HEK293 (cell line): ENCODE data around the gene SSTR5.

Source experiments
- GLIS1 ChIP-seq: fragments of 450-650 bp; formaldehyde crosslinking; IDR thresholded peaks from 2 replicates; pipeline ENCODE4 v1.5.1; 2016; ENCODE audit warnings: missing biosample characterization, missing genetic modification characterization
- KLF7 ChIP-seq: fragments of 450-650 bp; formaldehyde crosslinking; IDR thresholded peaks from 2 replicates; pipeline ENCODE4 v1.5.1; 2016; ENCODE audit warnings: missing biosample characterization, missing genetic modification characterization, borderline replicate concordance
- MZF1 ChIP-seq: fragments of 450-650 bp; formaldehyde crosslinking; IDR thresholded peaks from 2 replicates; pipeline ENCODE4 v1.5.1; 2017; ENCODE audit warnings: missing biosample characterization, missing genetic modification characterization, borderline replicate concordance
- REPIN1 ChIP-seq: fragments of 450-650 bp; formaldehyde crosslinking; IDR thresholded peaks from 2 replicates; pipeline ENCODE4 v1.5.1; 2017; ENCODE audit warnings: missing biosample characterization, missing genetic modification characterization, low read depth
- SP3 ChIP-seq: fragments of 450-650 bp; formaldehyde crosslinking; IDR thresholded peaks from 2 replicates; pipeline ENCODE4 v1.5.1; 2016; ENCODE audit warnings: missing biosample characterization, missing genetic modification characterization
- SP7 ChIP-seq: fragments of 450-650 bp; formaldehyde crosslinking; IDR thresholded peaks from 2 replicates; pipeline ENCODE4 v1.5.1; 2016; ENCODE audit warnings: missing biosample characterization, missing genetic modification characterization
- TCF7L2 ChIP-seq: IDR thresholded peaks from 2 replicates; pipeline ENCODE4 v1.6.1; 2011; ENCODE audit warnings: low read depth, mild to moderate bottlenecking, inconsistent platforms, low read length, moderate library complexity, borderline replicate concordance
- YY2 ChIP-seq: fragments of 450-650 bp; formaldehyde crosslinking; IDR thresholded peaks from 2 replicates; pipeline ENCODE4 v1.5.1; 2016; ENCODE audit warnings: missing biosample characterization, missing genetic modification characterization
- ZBTB17 ChIP-seq: fragments of 450-650 bp; formaldehyde crosslinking; IDR thresholded peaks from 2 replicates; pipeline ENCODE4 v1.5.1; 2016; ENCODE audit warnings: missing biosample characterization, missing genetic modification characterization
- ZBTB7A ChIP-seq: fragments of 450-650 bp; formaldehyde crosslinking; IDR thresholded peaks from 2 replicates; pipeline ENCODE4 v1.5.1; 2016; ENCODE audit warnings: low read depth, missing biosample characterization, missing genetic modification characterization
- ZFP69B ChIP-seq: fragments of 450-650 bp; formaldehyde crosslinking; IDR thresholded peaks from 2 replicates; pipeline ENCODE4 v1.5.1; 2016; ENCODE audit warnings: missing biosample characterization, missing genetic modification characterization
- ZNF121 ChIP-seq: fragments of 450-650 bp; formaldehyde crosslinking; IDR thresholded peaks from 2 replicates; pipeline ENCODE4 v1.5.1; 2016; ENCODE audit warnings: missing biosample characterization, missing genetic modification characterization
- ZNF184 ChIP-seq: fragments of 450-650 bp; IDR thresholded peaks from 2 replicates; pipeline ENCODE4 v1.5.1; 2018; ENCODE audit warnings: missing biosample characterization, mild to moderate bottlenecking, missing genetic modification characterization
- ZNF202 ChIP-seq: fragments of 450-650 bp; formaldehyde crosslinking; IDR thresholded peaks from 2 replicates; pipeline ENCODE4 v1.5.1; 2016; ENCODE audit warnings: missing biosample characterization, missing genetic modification characterization, borderline replicate concordance
- ZNF248 ChIP-seq: fragments of 450-650 bp; formaldehyde crosslinking; IDR thresholded peaks from 2 replicates; pipeline ENCODE4 v1.5.1; 2017; ENCODE audit warnings: missing biosample characterization, missing genetic modification characterization
- ZNF324 ChIP-seq: fragments of 450-650 bp; formaldehyde crosslinking; IDR thresholded peaks from 2 replicates; pipeline ENCODE4 v1.5.1; 2016; ENCODE audit warnings: missing biosample characterization, missing genetic modification characterization
- ZNF335 ChIP-seq: fragments of 450-650 bp; formaldehyde crosslinking; conservative IDR thresholded peaks from 2 replicates; pipeline ENCODE4 v1.5.1; 2016; ENCODE audit warnings: missing biosample characterization, missing genetic modification characterization
- ZNF416 ChIP-seq: fragments of 450-650 bp; formaldehyde crosslinking; IDR thresholded peaks from 2 replicates; pipeline ENCODE4 v1.5.1; 2016; ENCODE audit warnings: missing biosample characterization, missing genetic modification characterization
- ZNF473 ChIP-seq: fragments of 450-650 bp; formaldehyde crosslinking; IDR thresholded peaks from 2 replicates; pipeline ENCODE4 v1.5.1; 2017; ENCODE audit warnings: missing biosample characterization, missing genetic modification characterization
- ZNF510 ChIP-seq: fragments of 450-650 bp; formaldehyde crosslinking; IDR thresholded peaks from 2 replicates; pipeline ENCODE4 v1.5.1; 2018; ENCODE audit warnings: mild to moderate bottlenecking, missing genetic modification characterization, missing biosample characterization; ENCODE audit not compliant: insufficient replicate concordance
- ZNF596 ChIP-seq: fragments of 450-650 bp; IDR thresholded peaks from 2 replicates; pipeline ENCODE4 v1.5.0; 2018; ENCODE audit warnings: missing biosample characterization, mild to moderate bottlenecking, missing genetic modification characterization, moderate library complexity
- ZNF654 ChIP-seq: fragments of 450-650 bp; formaldehyde crosslinking; IDR thresholded peaks from 2 replicates; pipeline ENCODE4 v1.5.1; 2016; ENCODE audit warnings: low read depth, missing biosample characterization, missing genetic modification characterization
- ZNF670 ChIP-seq: fragments of 450-650 bp; formaldehyde crosslinking; IDR thresholded peaks from 2 replicates; pipeline ENCODE4 v1.5.1; 2016; ENCODE audit warnings: missing biosample characterization, missing genetic modification characterization, low read depth
- ZNF677 ChIP-seq: fragments of 450-650 bp; IDR thresholded peaks from 2 replicates; pipeline ENCODE4 v1.5.0; 2018; ENCODE audit warnings: missing biosample characterization, mild to moderate bottlenecking, missing genetic modification characterization, moderate library complexity
- ZNF791 ChIP-seq: fragments of 450-650 bp; formaldehyde crosslinking; IDR thresholded peaks from 2 replicates; pipeline ENCODE4 v1.5.1; 2016; ENCODE audit warnings: missing biosample characterization, missing genetic modification characterization
- TF ChIP-seq, protein P1 (sequence below): fragments of 450-650 bp; formaldehyde crosslinking; IDR thresholded peaks from 2 replicates; pipeline ENCODE4 v1.5.1; 2016; ENCODE audit warnings: missing biosample characterization, missing genetic modification characterization
- TF ChIP-seq, protein P2 (sequence below): fragments of 450-650 bp; formaldehyde crosslinking; IDR thresholded peaks from 2 replicates; pipeline ENCODE4 v1.5.1; 2016; ENCODE audit warnings: missing biosample characterization, missing genetic modification characterization
- TF ChIP-seq, protein P3 (sequence below): fragments of 450-650 bp; formaldehyde crosslinking; IDR thresholded peaks from 2 replicates; pipeline ENCODE4 v1.5.1; 2016; ENCODE audit warnings: missing biosample characterization, missing genetic modification characterization
- TF ChIP-seq, protein P4 (sequence below): fragments of 450-650 bp; formaldehyde crosslinking; IDR thresholded peaks from 2 replicates; pipeline ENCODE4 v1.5.1; 2016; ENCODE audit warnings: missing biosample characterization, missing genetic modification characterization, low read depth
- TF ChIP-seq, protein P5 (sequence below): sonication (generic); formaldehyde crosslinking; IDR thresholded peaks from 2 replicates; pipeline ENCODE4 v1.8.1; 2022; ENCODE audit warnings: mild to moderate bottlenecking, moderate library complexity, missing genetic modification reagents

SSTR5 gene

DNA sequence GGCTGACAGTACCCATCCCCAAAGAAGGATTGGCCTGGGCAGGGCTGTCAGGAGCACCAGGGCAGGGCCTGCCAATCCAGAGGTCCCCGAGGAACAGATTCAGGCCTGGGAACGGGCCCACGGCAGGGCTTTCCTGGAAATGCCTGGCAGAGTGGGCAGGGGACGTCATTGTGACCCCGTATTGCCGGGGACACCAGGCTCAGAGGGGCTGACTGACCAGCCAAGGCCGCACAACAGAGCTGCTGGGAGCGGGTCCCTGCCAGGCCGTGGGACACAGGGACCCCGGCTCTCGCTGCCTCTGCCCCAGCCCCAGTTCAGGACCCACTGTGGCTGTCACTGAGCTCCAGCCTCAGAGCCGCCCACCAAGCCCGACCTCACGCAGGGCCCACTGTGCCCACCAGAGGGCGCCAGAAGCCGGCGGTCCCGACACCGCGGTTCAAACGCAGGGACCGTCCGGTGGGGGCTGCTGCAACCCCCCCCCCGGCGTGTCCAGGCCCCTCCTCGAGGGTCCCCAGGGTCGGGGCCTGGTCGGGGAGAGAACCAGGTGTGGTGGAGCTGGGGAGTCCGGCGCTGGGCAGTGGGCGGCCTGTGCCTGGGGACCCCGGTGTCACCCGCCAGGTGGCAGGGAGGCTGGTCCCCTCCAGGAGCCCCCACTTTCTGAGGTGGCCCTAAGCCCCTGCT is 15.2 kb upstream of the SSTR5 start (continued):
- TF ChIP-seq, protein P1, sequence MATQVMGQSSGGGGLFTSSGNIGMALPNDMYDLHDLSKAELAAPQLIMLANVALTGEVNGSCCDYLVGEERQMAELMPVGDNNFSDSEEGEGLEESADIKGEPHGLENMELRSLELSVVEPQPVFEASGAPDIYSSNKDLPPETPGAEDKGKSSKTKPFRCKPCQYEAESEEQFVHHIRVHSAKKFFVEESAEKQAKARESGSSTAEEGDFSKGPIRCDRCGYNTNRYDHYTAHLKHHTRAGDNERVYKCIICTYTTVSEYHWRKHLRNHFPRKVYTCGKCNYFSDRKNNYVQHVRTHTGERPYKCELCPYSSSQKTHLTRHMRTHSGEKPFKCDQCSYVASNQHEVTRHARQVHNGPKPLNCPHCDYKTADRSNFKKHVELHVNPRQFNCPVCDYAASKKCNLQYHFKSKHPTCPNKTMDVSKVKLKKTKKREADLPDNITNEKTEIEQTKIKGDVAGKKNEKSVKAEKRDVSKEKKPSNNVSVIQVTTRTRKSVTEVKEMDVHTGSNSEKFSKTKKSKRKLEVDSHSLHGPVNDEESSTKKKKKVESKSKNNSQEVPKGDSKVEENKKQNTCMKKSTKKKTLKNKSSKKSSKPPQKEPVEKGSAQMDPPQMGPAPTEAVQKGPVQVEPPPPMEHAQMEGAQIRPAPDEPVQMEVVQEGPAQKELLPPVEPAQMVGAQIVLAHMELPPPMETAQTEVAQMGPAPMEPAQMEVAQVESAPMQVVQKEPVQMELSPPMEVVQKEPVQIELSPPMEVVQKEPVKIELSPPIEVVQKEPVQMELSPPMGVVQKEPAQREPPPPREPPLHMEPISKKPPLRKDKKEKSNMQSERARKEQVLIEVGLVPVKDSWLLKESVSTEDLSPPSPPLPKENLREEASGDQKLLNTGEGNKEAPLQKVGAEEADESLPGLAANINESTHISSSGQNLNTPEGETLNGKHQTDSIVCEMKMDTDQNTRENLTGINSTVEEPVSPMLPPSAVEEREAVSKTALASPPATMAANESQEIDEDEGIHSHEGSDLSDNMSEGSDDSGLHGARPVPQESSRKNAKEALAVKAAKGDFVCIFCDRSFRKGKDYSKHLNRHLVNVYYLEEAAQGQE (tag by site-specific recombination), result no peak
- TF ChIP-seq YY2 (tag by site-specific recombination) (no peak), ZFP69B (tag by site-specific recombination) (no peak), ZNF510 (no peak), ZNF184 (tag by site-specific recombination) (no peak), ZNF121 (tag by site-specific recombination) (no peak), ZBTB7A (tag by site-specific recombination) (0 out of 2 replicates have a peak, but pooled peaks have one; percentile 55), ZNF202 (no peak), REPIN1 (no peak), ZNF416 (no peak), ZNF248 (tag by site-specific recombination) (no peak), ZNF596 (no peak), ZNF670 (no peak), GLIS1 (tag by site-specific recombination) (peak; percentile 46; the same call in 1 of the 2 replicates), SP3 (0 out of 2 replicates have a peak, but pooled peaks have one; percentile 22), ZNF654 (tag by site-specific recombination) (peak; percentile 47), MZF1 (tag by site-specific recombination) (no peak), KLF7 (tag by site-specific recombination) (no peak), SP7 (tag by site-specific recombination) (no peak), ZNF335 (tag by site-specific recombination) (peak; percentile 96), TCF7L2 (no peak), ZBTB17 (tag by site-specific recombination) (peak; percentile 30; the same call in 1 of the 2 replicates), ZNF473 (tag by site-specific recombination) (no peak), ZNF324 (tag by site-specific recombination) (no peak), ZNF791 (no peak), ZNF677 (tag by site-specific recombination) (no peak)
- TF ChIP-seq, protein P2, sequence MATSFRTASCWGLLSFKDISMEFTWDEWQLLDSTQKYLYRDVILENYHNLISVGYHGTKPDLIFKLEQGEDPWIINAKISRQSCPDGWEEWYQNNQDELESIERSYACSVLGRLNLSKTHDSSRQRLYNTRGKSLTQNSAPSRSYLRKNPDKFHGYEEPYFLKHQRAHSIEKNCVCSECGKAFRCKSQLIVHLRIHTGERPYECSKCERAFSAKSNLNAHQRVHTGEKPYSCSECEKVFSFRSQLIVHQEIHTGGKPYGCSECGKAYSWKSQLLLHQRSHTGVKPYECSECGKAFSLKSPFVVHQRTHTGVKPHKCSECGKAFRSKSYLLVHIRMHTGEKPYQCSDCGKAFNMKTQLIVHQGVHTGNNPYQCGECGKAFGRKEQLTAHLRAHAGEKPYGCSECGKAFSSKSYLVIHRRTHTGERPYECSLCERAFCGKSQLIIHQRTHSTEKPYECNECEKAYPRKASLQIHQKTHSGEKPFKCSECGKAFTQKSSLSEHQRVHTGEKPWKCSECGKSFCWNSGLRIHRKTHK (tag by site-specific recombination), result no peak
- TF ChIP-seq, protein P3, sequence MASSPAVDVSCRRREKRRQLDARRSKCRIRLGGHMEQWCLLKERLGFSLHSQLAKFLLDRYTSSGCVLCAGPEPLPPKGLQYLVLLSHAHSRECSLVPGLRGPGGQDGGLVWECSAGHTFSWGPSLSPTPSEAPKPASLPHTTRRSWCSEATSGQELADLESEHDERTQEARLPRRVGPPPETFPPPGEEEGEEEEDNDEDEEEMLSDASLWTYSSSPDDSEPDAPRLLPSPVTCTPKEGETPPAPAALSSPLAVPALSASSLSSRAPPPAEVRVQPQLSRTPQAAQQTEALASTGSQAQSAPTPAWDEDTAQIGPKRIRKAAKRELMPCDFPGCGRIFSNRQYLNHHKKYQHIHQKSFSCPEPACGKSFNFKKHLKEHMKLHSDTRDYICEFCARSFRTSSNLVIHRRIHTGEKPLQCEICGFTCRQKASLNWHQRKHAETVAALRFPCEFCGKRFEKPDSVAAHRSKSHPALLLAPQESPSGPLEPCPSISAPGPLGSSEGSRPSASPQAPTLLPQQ (tag by site-specific recombination), result 0 out of 2 replicates have a peak, but pooled peaks have one; percentile 29
- TF ChIP-seq, protein P4, sequence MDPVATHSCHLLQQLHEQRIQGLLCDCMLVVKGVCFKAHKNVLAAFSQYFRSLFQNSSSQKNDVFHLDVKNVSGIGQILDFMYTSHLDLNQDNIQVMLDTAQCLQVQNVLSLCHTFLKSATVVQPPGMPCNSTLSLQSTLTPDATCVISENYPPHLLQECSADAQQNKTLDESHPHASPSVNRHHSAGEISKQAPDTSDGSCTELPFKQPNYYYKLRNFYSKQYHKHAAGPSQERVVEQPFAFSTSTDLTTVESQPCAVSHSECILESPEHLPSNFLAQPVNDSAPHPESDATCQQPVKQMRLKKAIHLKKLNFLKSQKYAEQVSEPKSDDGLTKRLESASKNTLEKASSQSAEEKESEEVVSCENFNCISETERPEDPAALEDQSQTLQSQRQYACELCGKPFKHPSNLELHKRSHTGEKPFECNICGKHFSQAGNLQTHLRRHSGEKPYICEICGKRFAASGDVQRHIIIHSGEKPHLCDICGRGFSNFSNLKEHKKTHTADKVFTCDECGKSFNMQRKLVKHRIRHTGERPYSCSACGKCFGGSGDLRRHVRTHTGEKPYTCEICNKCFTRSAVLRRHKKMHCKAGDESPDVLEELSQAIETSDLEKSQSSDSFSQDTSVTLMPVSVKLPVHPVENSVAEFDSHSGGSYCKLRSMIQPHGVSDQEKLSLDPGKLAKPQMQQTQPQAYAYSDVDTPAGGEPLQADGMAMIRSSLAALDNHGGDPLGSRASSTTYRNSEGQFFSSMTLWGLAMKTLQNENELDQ (tag by site-specific recombination), result no peak
- TF ChIP-seq, protein P5, sequence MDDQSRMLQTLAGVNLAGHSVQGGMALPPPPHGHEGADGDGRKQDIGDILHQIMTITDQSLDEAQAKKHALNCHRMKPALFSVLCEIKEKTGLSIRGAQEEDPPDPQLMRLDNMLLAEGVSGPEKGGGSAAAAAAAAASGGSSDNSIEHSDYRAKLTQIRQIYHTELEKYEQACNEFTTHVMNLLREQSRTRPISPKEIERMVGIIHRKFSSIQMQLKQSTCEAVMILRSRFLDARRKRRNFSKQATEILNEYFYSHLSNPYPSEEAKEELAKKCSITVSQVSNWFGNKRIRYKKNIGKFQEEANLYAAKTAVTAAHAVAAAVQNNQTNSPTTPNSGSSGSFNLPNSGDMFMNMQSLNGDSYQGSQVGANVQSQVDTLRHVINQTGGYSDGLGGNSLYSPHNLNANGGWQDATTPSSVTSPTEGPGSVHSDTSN (CRISPR knock-in tag), result no peak
